ENCODE results near the gene HOXA11. TPM values are rescaled to one million over a fixed set of nuclear protein-coding genes. Genes with fewer than 3 reads are reported as not detected.

The HOXA11 gene
- polyA plus RNA-seq, 1 of the 3 experiments (the other 2 are of a cell fraction), result not detected

GRCh38 chr7:27212497-27213432 lies 27.7 kb upstream of the HOXA11 start:
- H3K9me2 ChIP-seq, result no peaks in the 10 kb centered on the region
- H4K20me1 ChIP-seq (ENCODE audit: insufficient read depth), result no peaks in the 10 kb centered on the region; the same call in 1 of the 2 replicates
- H3K9me3 ChIP-seq, result no peaks in the 10 kb centered on the region
- H3K79me2 ChIP-seq (ENCODE audit: insufficient read depth), result no peaks in the 10 kb centered on the region
- H2AFZ ChIP-seq (ENCODE audit: low read depth), result no peak overlapping the region
- H3F3A ChIP-seq (replicated peaks; ENCODE audit: insufficient read depth), result no peaks in the 10 kb centered on the region
- WGBS (ENCODE audit: low lambda C conversion rate), result 17% methylated on average over 36 of the region's 52 CpGs
- H3K27ac ChIP-seq (ENCODE audit: low read depth in 2 of 2, low read length in 1 of 2), result no peak overlapping the region
- H3K4me3 ChIP-seq (ENCODE audit: low read depth in 2 of 2, low read length in 1 of 2), result 0 out of 4 replicates have a peak overlapping the region, but pooled peaks of 1 of the 2 experiments have one; percentile 0
- H3K9ac ChIP-seq, result no peak overlapping the region
- TF ChIP-seq EZH2phosphoT487 (IDR thresholded peaks at IDR 0.05; ENCODE audit: borderline replicate concordance, low read depth), result 0 out of 2 replicates have a peak, but pooled peaks have one; percentile 45
- 0 out of 2 replicates have a peak, but pooled peaks have one; percentile 12 for TF ChIP-seq CTCF (IDR thresholded peaks at IDR 0.05)
- no peak for TF ChIP-seq RCOR1 (IDR thresholded peaks at IDR 0.05; ENCODE audit: low read length)
- POLR2A ChIA-PET, result no interaction called here
- DNase-seq, result peak; percentile 67
- no peaks in the 10 kb centered on the region for H3K36me3 ChIP-seq (replicated peaks in 1 of 2; ENCODE audit: control insufficient read depth in 1 of 2, insufficient read depth in 2 of 2, low read length in 1 of 2)
- peak overlapping the region; percentile 17; the same call in 1 of the 2 replicates for H3K4me2 ChIP-seq
- peaks cover 97% of the 10 kb centered on the region for H3K27me3 ChIP-seq (ENCODE audit: insufficient read depth)
- H3K4me1 ChIP-seq (ENCODE audit: control insufficient read depth in 1 of 2, insufficient read depth in 2 of 2, low read depth in 1 of 2, low read length in 1 of 2), result peaks cover 0 to 14% of the 10 kb centered on the region in 2 experiments; a peak in 1 of 4 replicates
- CTCF ChIA-PET, result interaction anchor here (1.0 to 8.7 kb wide), 11 partner anchors 10 to 865 kb away, joined by 3 to 81 read pairs (median 10); no protein-coding TSS in a partner anchor

GRCh38 chr7:27211764-27212204 lies 26.8 kb upstream of the HOXA11 start:
- Histone ChIP-seq H3K9me3 (no peaks in the 10 kb centered on the region), H3K4me3 (ENCODE audit: low read depth in 2 of 2, low read length in 1 of 2) (no peak overlapping the region), H3K79me2 (ENCODE audit: insufficient read depth) (no peaks in the 10 kb centered on the region), H3K9me2 (no peaks in the 10 kb centered on the region), H3F3A (replicated peaks; ENCODE audit: insufficient read depth) (no peaks in the 10 kb centered on the region), H2AFZ (ENCODE audit: low read depth) (no peak overlapping the region), H3K27me3 (ENCODE audit: insufficient read depth) (peaks cover 97% of the 10 kb centered on the region), H4K20me1 (ENCODE audit: insufficient read depth) (no peaks in the 10 kb centered on the region; the same call in 1 of the 2 replicates), H3K9ac (no peak overlapping the region), H3K4me2 (no peak overlapping the region), H3K36me3 (replicated peaks in 1 of 2; ENCODE audit: control insufficient read depth in 1 of 2, insufficient read depth in 2 of 2, low read length in 1 of 2) (no peaks in the 10 kb centered on the region), H3K27ac (ENCODE audit: low read depth in 2 of 2, low read length in 1 of 2) (no peak overlapping the region), H3K4me1 (ENCODE audit: control insufficient read depth in 1 of 2, insufficient read depth in 2 of 2, low read depth in 1 of 2, low read length in 1 of 2) (peaks cover 0 to 14% of the 10 kb centered on the region in 2 experiments; a peak in 1 of 4 replicates)
- WGBS (ENCODE audit: low lambda C conversion rate), result 12% methylated on average over 3 of the region's 3 CpGs
- POLR2A ChIA-PET, result no interaction called here
- no peak for DNase-seq
- CTCF ChIA-PET, result interaction anchor here (0.9 to 8.7 kb wide), 20 partner anchors 7 to 885 kb away, joined by 3 to 81 read pairs (median 8); partner anchors contain the start of gene HOXA13
- no peak for TF ChIP-seq SIN3A (IDR thresholded peaks at IDR 0.05; ENCODE audit: borderline replicate concordance, low read depth, low read length)
- no peak for TF ChIP-seq RFX5 (IDR thresholded peaks at IDR 0.05; ENCODE audit: low read length)
- TF ChIP-seq MAX (IDR thresholded peaks at IDR 0.05; ENCODE audit: low read depth), result no peak
- TF ChIP-seq USF2 (IDR thresholded peaks at IDR 0.05; ENCODE audit: borderline replicate concordance, low read depth, low read length), result no peak
- TF ChIP-seq IRF3 (IDR thresholded peaks at IDR 0.05; ENCODE audit: low read depth, low read length), result no peak
- 0 out of 2 replicates have a peak, but pooled peaks have one; percentile 20 for TF ChIP-seq POLR2AphosphoS5 (IDR thresholded peaks at IDR 0.05; ENCODE audit: low read depth, low read length)
- no peak for TF ChIP-seq SMC3 (IDR thresholded peaks at IDR 0.05; ENCODE audit: low read depth, low read length)
- TF ChIP-seq USF1 (IDR thresholded peaks at IDR 0.05; ENCODE audit: borderline replicate concordance, low read depth), result 0 out of 2 replicates have a peak, but pooled peaks have one; percentile 16
- TF ChIP-seq CTCF (IDR thresholded peaks at IDR 0.05), result no peak
- no peak for TF ChIP-seq MEF2A (IDR thresholded peaks at IDR 0.05; ENCODE audit: borderline replicate concordance, low read depth)
- no peak for TF ChIP-seq PBX3 (IDR thresholded peaks at IDR 0.05)
- no peak for TF ChIP-seq RAD21 (IDR thresholded peaks at IDR 0.05; ENCODE audit: low read length)
- no peak for TF ChIP-seq TCF12 (IDR thresholded peaks at IDR 0.05)
